OCI-LY7 (cell line): ENCODE data around the gene ALOX15B.

ENCODE experiments used
- CTCF ChIP-seq: fragments of 200-600 bp; sonication (generic); conservative IDR thresholded peaks from 2 replicates; pipeline ENCODE4 v1.5.1; 2014; ENCODE audit warnings: mild to moderate bottlenecking, antibody characterized with exemption, low read length, moderate library complexity, mixed read lengths
- EZH2phosphoT487 ChIP-seq: fragments of 200-600 bp; sonication (generic); IDR thresholded peaks from 2 replicates; pipeline ENCODE4 v1.6.1; 2018; ENCODE audit warnings: low read depth, borderline replicate concordance, mild to moderate bottlenecking, mixed run types, antibody characterized with exemption, low read length, moderate library complexity, mixed read lengths

- TF ChIP-seq CTCF (no peak), EZH2phosphoT487 (no peak)
Measured at GRCh38 chr17:8007836-8008235, 31.0 kb upstream of the ALOX15B start.
